A549 (cell line): Measurements from ENCODE around the gene ELK1. TPM values are rescaled to one million over a fixed set of nuclear protein-coding genes. Genes with fewer than 3 reads are reported as not detected.

Experiments
- ATAC-seq, 2 experiments: fragments of 200-7000 bp in 1 of 2; fragments of >200 bp in 1 of 2; cut with Nextera tagmentation in 1 of 2; cut with Tn5 transposase in 1 of 2; 3 replicates each; pipeline versions ENCODE4 v1.8.0 to v1.9.1; 2018 to 2020; ENCODE audit warnings: mild to moderate bottlenecking in 1 of 2, moderate library complexity in 1 of 2
- CTCF ChIA-PET: fragments of 300-600 bp; sonication (Branson Sonifier 250); formaldehyde crosslinking; extraction: SDS; loops from one replicate; lab custom pipeline; 2021; ENCODE audit warnings: antibody characterized with exemption, inconsistent platforms; lab: Yijun Ruan, JAX
- POLR2A ChIA-PET: fragments of 350-600 bp; formaldehyde crosslinking; extraction: SDS; loops from one replicate; lab custom pipeline; 2021; ENCODE audit warnings: antibody characterized with exemption, inconsistent platforms; lab: Yijun Ruan, JAX
- DNase-seq, 2 experiments: peaks; one replicate each; pipeline versions ENCODE4 v3.0.0 to v3.0.0-alpha.2; 2011 to 2016; ENCODE audit warnings: low read depth in 1 of 2, low spot score in 1 of 2
- FAIRE-seq: peaks from 2 replicates; lab custom pipeline; 2011; peaks lifted over from hg19 to GRCh38; lab: Jason Lieb, UNC
- H3K27ac ChIP-seq, 2 experiments: fragments of >200 bp; sonication (Bioruptor Twin); formaldehyde crosslinking; 3 replicates each; pipeline ENCODE4 v1.5.1; 2016 to 2017
- H3K4me1 ChIP-seq: fragments of >200 bp; sonication (Bioruptor Twin); formaldehyde crosslinking; 3 replicates; pipeline ENCODE4 v1.6.1; 2016
- H3K4me2 ChIP-seq: fragments of >200 bp; sonication (Bioruptor Twin); formaldehyde crosslinking; 3 replicates; pipeline ENCODE4 v1.6.1; 2016
- H3K4me3 ChIP-seq: fragments of >200 bp; sonication (Bioruptor Twin); formaldehyde crosslinking; 3 replicates; pipeline ENCODE4 v1.5.1; 2016
- H3K9me3 ChIP-seq: fragments of >200 bp; sonication (Bioruptor Twin); formaldehyde crosslinking; 3 replicates; pipeline ENCODE4 v1.6.1; 2016
- CEBPB ChIP-seq, 2 experiments: fragments of >200 bp in 1 of 2; sonication (Bioruptor Twin) in 1 of 2; formaldehyde crosslinking in 1 of 2; IDR thresholded peaks; 2 replicates each; pipeline ENCODE4 v1.6.1; 2012 to 2016
- EHF ChIP-seq: fragments of 250-450 bp; sonication (Bioruptor Pico); IDR thresholded peaks from 2 replicates; pipeline ENCODE4 v1.5.0; 2020; ENCODE audit warnings: mild to moderate bottlenecking
- GATA3 ChIP-seq: IDR thresholded peaks from 2 replicates; pipeline ENCODE4 v1.6.1; 2012; ENCODE audit warnings: borderline replicate concordance
- HEYL ChIP-seq: fragments of 250-450 bp; sonication (Bioruptor Pico); IDR thresholded peaks from 2 replicates; pipeline ENCODE4 v1.8.0; 2021; ENCODE audit warnings: mild to moderate bottlenecking, moderate library complexity
- JUNB ChIP-seq: fragments of >200 bp; sonication (Bioruptor Twin); formaldehyde crosslinking; IDR thresholded peaks from 2 replicates; pipeline ENCODE4 v1.6.1; 2016
- POLR2A ChIP-seq: IDR thresholded peaks from 2 replicates; pipeline ENCODE4 v1.6.1; 2012; ENCODE audit warnings: mild to moderate bottlenecking, low read length
- SMC3 ChIP-seq: fragments of >200 bp; sonication (Bioruptor Twin); formaldehyde crosslinking; IDR thresholded peaks from 3 replicates; pipeline ENCODE4 v1.6.1; 2018; ENCODE audit warnings: inconsistent platforms
- WGBS: methylation state at CpG from one replicate; pipeline ENCODE4 v1.1.6; 2017; ENCODE audit errors: missing lambda C conversion rate; 5-methylcytosine and 5-hydroxymethylcytosine counted together
- polyA plus RNA-seq, 4 experiments: library from polyadenylated mRNA; depleted of rRNA in 3 of 4; stranded (reverse); fragments of >200 nt; fragmentation: RNase III in 1 of 4; extraction: RNeasy Plus Mini Kit Qiagen cat#74134 plus additional on column Dnase treatment in 1 of 4; gene quantifications; 2 replicates in 3 of 4; 3 replicates in 1 of 4; pipeline ENCODE4 v1.2.3, GENCODE V29; 2011 to 2017
- TF ChIP-seq, protein P1 (sequence below): fragments of >200 bp; sonication (Bioruptor Twin); formaldehyde crosslinking; IDR thresholded peaks from 2 replicates; pipeline ENCODE4 v1.6.1; 2016
- TF ChIP-seq, protein P2 (sequence below): IDR thresholded peaks from 2 replicates; pipeline ENCODE4 v1.6.1; 2012; ENCODE audit warnings: low read depth, borderline replicate concordance
- TF ChIP-seq, protein P3 (sequence below): fragments of 250-450 bp; sonication (Bioruptor Pico); IDR thresholded peaks from 2 replicates; pipeline ENCODE4 v1.5.0; 2020; ENCODE audit warnings: low read depth, mild to moderate bottlenecking, moderate library complexity
- TF ChIP-seq, protein P4 (sequence below): fragments of >200 bp; sonication (Bioruptor Twin); formaldehyde crosslinking; IDR thresholded peaks from 3 replicates; pipeline ENCODE4 v1.5.1; 2016
- TF ChIP-seq, protein P5 (sequence below): IDR thresholded peaks from 2 replicates; pipeline ENCODE4 v1.6.1; 2012
- TF ChIP-seq, protein P6 (sequence below): IDR thresholded peaks from 2 replicates; pipeline ENCODE4 v1.6.1; 2012
- TF ChIP-seq, protein P7 (sequence below): fragments of 150-350 bp; IDR thresholded peaks from 2 replicates; pipeline ENCODE4 v1.6.1; 2014; ENCODE audit warnings: low read depth, mild to moderate bottlenecking, low read length
- TF ChIP-seq, protein P8 (sequence below): fragments of 450-650 bp; IDR thresholded peaks from 2 replicates; pipeline ENCODE4 v1.6.1; 2014; ENCODE audit warnings: antibody characterized with exemption
- TF ChIP-seq, protein P9 (sequence below): fragments of 200-600 bp; sonication (generic); IDR thresholded peaks from 2 replicates; pipeline ENCODE4 v1.6.1; 2016; ENCODE audit warnings: antibody characterized with exemption, mild to moderate bottlenecking, moderate library complexity

ELK1 gene
- polyA plus RNA-seq, 2 of the 4 experiments (the other 2 are of a cell fraction) = 14.6 to 23.5 TPM

DNA sequence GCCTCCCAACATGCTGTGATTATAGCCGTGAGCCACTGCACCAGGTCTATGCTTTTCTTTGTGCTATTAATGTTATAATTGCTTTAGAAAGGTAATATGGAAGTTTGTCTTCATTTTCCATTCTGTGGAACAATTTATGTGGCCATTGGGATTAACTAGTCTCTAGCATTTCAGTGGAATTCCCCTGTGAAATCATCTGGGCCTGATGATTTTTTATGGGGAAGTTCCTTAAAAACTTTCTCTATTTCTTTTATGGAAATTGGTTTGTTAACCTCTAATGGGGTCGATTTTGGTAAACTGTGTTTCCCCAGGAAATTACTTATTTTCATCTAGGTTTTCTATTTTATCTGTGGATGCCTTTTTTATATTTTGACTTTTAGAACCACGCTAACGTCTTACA is 56.8 kb downstream of the ELK1 start:
- no peak for ATAC-seq
- no peak for DNase-seq
- H3K4me2 ChIP-seq = no peak overlapping the region
- WGBS = 3% methylated on average over 4 of the region's 4 CpGs
- H3K4me3 ChIP-seq = no peak overlapping the region
- no peak for FAIRE-seq
- no peaks in the 10 kb centered on the region; the same call in 2 of the 3 replicates for H3K9me3 ChIP-seq
- POLR2A ChIA-PET = no interaction called here
- TF ChIP-seq, protein P1, sequence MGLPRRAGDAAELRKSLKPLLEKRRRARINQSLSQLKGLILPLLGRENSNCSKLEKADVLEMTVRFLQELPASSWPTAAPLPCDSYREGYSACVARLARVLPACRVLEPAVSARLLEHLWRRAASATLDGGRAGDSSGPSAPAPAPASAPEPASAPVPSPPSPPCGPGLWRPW = no peak
- TF ChIP-seq JUNB (no peak), POLR2A (no peak), CEBPB (IDR thresholded peaks at IDR 0.05) (no peak), HEYL (CRISPR knock-in tag) (no peak), SMC3 (no peak), GATA3 (no peak), EHF (CRISPR knock-in tag) (no peak)
- TF ChIP-seq, protein P2, sequence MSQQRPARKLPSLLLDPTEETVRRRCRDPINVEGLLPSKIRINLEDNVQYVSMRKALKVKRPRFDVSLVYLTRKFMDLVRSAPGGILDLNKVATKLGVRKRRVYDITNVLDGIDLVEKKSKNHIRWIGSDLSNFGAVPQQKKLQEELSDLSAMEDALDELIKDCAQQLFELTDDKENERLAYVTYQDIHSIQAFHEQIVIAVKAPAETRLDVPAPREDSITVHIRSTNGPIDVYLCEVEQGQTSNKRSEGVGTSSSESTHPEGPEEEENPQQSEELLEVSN = no peak
- TF ChIP-seq, protein P3, sequence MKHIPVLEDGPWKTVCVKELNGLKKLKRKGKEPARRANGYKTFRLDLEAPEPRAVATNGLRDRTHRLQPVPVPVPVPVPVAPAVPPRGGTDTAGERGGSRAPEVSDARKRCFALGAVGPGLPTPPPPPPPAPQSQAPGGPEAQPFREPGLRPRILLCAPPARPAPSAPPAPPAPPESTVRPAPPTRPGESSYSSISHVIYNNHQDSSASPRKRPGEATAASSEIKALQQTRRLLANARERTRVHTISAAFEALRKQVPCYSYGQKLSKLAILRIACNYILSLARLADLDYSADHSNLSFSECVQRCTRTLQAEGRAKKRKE (CRISPR knock-in tag) = no peak
- TF ChIP-seq, protein P4, sequence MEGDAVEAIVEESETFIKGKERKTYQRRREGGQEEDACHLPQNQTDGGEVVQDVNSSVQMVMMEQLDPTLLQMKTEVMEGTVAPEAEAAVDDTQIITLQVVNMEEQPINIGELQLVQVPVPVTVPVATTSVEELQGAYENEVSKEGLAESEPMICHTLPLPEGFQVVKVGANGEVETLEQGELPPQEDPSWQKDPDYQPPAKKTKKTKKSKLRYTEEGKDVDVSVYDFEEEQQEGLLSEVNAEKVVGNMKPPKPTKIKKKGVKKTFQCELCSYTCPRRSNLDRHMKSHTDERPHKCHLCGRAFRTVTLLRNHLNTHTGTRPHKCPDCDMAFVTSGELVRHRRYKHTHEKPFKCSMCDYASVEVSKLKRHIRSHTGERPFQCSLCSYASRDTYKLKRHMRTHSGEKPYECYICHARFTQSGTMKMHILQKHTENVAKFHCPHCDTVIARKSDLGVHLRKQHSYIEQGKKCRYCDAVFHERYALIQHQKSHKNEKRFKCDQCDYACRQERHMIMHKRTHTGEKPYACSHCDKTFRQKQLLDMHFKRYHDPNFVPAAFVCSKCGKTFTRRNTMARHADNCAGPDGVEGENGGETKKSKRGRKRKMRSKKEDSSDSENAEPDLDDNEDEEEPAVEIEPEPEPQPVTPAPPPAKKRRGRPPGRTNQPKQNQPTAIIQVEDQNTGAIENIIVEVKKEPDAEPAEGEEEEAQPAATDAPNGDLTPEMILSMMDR = no peak
- TF ChIP-seq, protein P5, sequence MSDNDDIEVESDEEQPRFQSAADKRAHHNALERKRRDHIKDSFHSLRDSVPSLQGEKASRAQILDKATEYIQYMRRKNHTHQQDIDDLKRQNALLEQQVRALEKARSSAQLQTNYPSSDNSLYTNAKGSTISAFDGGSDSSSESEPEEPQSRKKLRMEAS = no peak
- TF ChIP-seq, protein P6, sequence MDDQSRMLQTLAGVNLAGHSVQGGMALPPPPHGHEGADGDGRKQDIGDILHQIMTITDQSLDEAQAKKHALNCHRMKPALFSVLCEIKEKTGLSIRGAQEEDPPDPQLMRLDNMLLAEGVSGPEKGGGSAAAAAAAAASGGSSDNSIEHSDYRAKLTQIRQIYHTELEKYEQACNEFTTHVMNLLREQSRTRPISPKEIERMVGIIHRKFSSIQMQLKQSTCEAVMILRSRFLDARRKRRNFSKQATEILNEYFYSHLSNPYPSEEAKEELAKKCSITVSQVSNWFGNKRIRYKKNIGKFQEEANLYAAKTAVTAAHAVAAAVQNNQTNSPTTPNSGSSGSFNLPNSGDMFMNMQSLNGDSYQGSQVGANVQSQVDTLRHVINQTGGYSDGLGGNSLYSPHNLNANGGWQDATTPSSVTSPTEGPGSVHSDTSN = no peak
- TF ChIP-seq, protein P7, sequence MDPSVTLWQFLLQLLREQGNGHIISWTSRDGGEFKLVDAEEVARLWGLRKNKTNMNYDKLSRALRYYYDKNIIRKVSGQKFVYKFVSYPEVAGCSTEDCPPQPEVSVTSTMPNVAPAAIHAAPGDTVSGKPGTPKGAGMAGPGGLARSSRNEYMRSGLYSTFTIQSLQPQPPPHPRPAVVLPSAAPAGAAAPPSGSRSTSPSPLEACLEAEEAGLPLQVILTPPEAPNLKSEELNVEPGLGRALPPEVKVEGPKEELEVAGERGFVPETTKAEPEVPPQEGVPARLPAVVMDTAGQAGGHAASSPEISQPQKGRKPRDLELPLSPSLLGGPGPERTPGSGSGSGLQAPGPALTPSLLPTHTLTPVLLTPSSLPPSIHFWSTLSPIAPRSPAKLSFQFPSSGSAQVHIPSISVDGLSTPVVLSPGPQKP = no peak
- TF ChIP-seq, protein P8, sequence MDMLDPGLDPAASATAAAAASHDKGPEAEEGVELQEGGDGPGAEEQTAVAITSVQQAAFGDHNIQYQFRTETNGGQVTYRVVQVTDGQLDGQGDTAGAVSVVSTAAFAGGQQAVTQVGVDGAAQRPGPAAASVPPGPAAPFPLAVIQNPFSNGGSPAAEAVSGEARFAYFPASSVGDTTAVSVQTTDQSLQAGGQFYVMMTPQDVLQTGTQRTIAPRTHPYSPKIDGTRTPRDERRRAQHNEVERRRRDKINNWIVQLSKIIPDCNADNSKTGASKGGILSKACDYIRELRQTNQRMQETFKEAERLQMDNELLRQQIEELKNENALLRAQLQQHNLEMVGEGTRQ = no peak
- TF ChIP-seq, protein P9, sequence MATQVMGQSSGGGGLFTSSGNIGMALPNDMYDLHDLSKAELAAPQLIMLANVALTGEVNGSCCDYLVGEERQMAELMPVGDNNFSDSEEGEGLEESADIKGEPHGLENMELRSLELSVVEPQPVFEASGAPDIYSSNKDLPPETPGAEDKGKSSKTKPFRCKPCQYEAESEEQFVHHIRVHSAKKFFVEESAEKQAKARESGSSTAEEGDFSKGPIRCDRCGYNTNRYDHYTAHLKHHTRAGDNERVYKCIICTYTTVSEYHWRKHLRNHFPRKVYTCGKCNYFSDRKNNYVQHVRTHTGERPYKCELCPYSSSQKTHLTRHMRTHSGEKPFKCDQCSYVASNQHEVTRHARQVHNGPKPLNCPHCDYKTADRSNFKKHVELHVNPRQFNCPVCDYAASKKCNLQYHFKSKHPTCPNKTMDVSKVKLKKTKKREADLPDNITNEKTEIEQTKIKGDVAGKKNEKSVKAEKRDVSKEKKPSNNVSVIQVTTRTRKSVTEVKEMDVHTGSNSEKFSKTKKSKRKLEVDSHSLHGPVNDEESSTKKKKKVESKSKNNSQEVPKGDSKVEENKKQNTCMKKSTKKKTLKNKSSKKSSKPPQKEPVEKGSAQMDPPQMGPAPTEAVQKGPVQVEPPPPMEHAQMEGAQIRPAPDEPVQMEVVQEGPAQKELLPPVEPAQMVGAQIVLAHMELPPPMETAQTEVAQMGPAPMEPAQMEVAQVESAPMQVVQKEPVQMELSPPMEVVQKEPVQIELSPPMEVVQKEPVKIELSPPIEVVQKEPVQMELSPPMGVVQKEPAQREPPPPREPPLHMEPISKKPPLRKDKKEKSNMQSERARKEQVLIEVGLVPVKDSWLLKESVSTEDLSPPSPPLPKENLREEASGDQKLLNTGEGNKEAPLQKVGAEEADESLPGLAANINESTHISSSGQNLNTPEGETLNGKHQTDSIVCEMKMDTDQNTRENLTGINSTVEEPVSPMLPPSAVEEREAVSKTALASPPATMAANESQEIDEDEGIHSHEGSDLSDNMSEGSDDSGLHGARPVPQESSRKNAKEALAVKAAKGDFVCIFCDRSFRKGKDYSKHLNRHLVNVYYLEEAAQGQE = no peak
- no peaks in the 10 kb centered on the region for H3K4me1 ChIP-seq
- CTCF ChIA-PET = no interaction called here
- no peak overlapping the region for H3K27ac ChIP-seq
